MG63 (cell line): ENCODE data around the gene LRRC73. TPM values are rescaled to one million over a fixed set of nuclear protein-coding genes. Genes with fewer than 3 reads are reported as not detected.
"Not testable (repeated sequence)": the region's sequence is repeated elsewhere in the genome, so short reads cannot be mapped to it uniquely, and the experiment has no call there.

Experiments used
- DNase-seq: peaks from one replicate; pipeline ENCODE4 v3.0.0-alpha.2; 2020
- H3K27me3 ChIP-seq: fragments of 250-450 bp; sonication (Bioruptor Pico); 2 replicates; pipeline ENCODE4 v1.5.1; 2020; ENCODE audit warnings: mild to moderate bottlenecking, moderate library complexity
- H3K36me3 ChIP-seq: fragments of 250-450 bp; sonication (Bioruptor Pico); 2 replicates; pipeline ENCODE4 v1.5.1; 2020; ENCODE audit warnings: mild to moderate bottlenecking, moderate library complexity
- H3K4me3 ChIP-seq: fragments of 250-450 bp; sonication (Bioruptor Pico); 2 replicates; pipeline ENCODE4 v1.5.1; 2020; ENCODE audit warnings: mild to moderate bottlenecking, moderate library complexity
- H3K9me3 ChIP-seq: fragments of 250-450 bp; sonication (Bioruptor Pico); 2 replicates; pipeline ENCODE4 v1.5.1; 2020; ENCODE audit warnings: mild to moderate bottlenecking, moderate library complexity
- total RNA-seq: library from RNA; depleted of rRNA; stranded (reverse); fragments of >200 nt; shearing (Covaris generic); gene quantifications from 2 replicates; pipeline ENCODE4 v1.2.3, GENCODE V29; 2014; ENCODE audit warnings: low replicate concordance

Gene LRRC73
- total RNA-seq, 1 experiment from 2014 or later = 0.10 TPM

- not testable (repeated sequence) for H3K4me3 ChIP-seq, H3K9me3 ChIP-seq, H3K36me3 ChIP-seq, H3K27me3 ChIP-seq, DNase-seq
Observed at GRCh38 chr6:43498291-43498690, 11.9 kb downstream of the LRRC73 start.

- Histone ChIP-seq H3K36me3 (no peaks in the 10 kb centered on the region), H3K4me3 (no peak overlapping the region), H3K27me3 (no peaks in the 10 kb centered on the region), H3K9me3 (no peaks in the 10 kb centered on the region)
- no peak for DNase-seq
Observed at GRCh38 chr6:43497689-43498088, 12.5 kb downstream of the LRRC73 start.

- no peak overlapping the region for H3K4me3 ChIP-seq
- DNase-seq = no peak
- no peaks in the 10 kb centered on the region for H3K36me3 ChIP-seq
- H3K9me3 ChIP-seq = no peaks in the 10 kb centered on the region
- H3K27me3 ChIP-seq = no peaks in the 10 kb centered on the region
Observed at GRCh38 chr6:43497129-43497396, 13.1 kb downstream of the LRRC73 start.

- H3K27me3 ChIP-seq = no peaks in the 10 kb centered on the region
- H3K36me3 ChIP-seq = no peaks in the 10 kb centered on the region
- no peak overlapping the region for H3K4me3 ChIP-seq
- no peaks in the 10 kb centered on the region for H3K9me3 ChIP-seq
- no peak for DNase-seq
Observed at GRCh38 chr6:43496370-43497128, 13.6 kb downstream of the LRRC73 start.

- DNase-seq = no peak
- Histone ChIP-seq H3K9me3 (no peaks in the 10 kb centered on the region), H3K36me3 (no peaks in the 10 kb centered on the region), H3K4me3 (no peak overlapping the region), H3K27me3 (no peaks in the 10 kb centered on the region)
Observed at GRCh38 chr6:43495409-43495941, 14.7 kb downstream of the LRRC73 start.

- Histone ChIP-seq H3K9me3 (no peaks in the 10 kb centered on the region), H3K27me3 (no peaks in the 10 kb centered on the region), H3K4me3 (no peak overlapping the region), H3K36me3 (no peaks in the 10 kb centered on the region)
- DNase-seq = no peak
Observed at GRCh38 chr6:43494766-43495165, 15.4 kb downstream of the LRRC73 start.

GRCh38 chr6:43494321-43494720 is 15.8 kb downstream of the LRRC73 start:
- Histone ChIP-seq H3K27me3 (no peaks in the 10 kb centered on the region), H3K9me3 (no peaks in the 10 kb centered on the region), H3K36me3 (no peaks in the 10 kb centered on the region), H3K4me3 (no peak overlapping the region)
- DNase-seq = no peak

GRCh38 chr6:43493833-43494232 is 16.3 kb downstream of the LRRC73 start:
- Histone ChIP-seq H3K27me3 (no peaks in the 10 kb centered on the region), H3K4me3 (no peak overlapping the region), H3K36me3 (no peaks in the 10 kb centered on the region), H3K9me3 (no peaks in the 10 kb centered on the region)
- DNase-seq = no peak

- Histone ChIP-seq H3K27me3 (no peaks in the 10 kb centered on the region), H3K4me3 (no peak overlapping the region), H3K36me3 (no peaks in the 10 kb centered on the region), H3K9me3 (no peaks in the 10 kb centered on the region)
- no peak for DNase-seq
Observed at GRCh38 chr6:43493230-43493629, 16.9 kb downstream of the LRRC73 start.

GRCh38 chr6:43492673-43493072 is 17.5 kb downstream of the LRRC73 start:
- no peaks in the 10 kb centered on the region for H3K27me3 ChIP-seq
- DNase-seq = peak; percentile 31
- H3K36me3 ChIP-seq = no peaks in the 10 kb centered on the region
- H3K4me3 ChIP-seq = no peak overlapping the region; the same call in 1 of the 2 replicates
- no peaks in the 10 kb centered on the region for H3K9me3 ChIP-seq

- Histone ChIP-seq H3K4me3 (no peak overlapping the region; the same call in 1 of the 2 replicates), H3K36me3 (no peaks in the 10 kb centered on the region), H3K27me3 (no peaks in the 10 kb centered on the region), H3K9me3 (no peaks in the 10 kb centered on the region)
- DNase-seq = peak; percentile 90
Observed at GRCh38 chr6:43491750-43492661, 18.1 kb downstream of the LRRC73 start.

GRCh38 chr6:43490523-43490939 is 19.6 kb downstream of the LRRC73 start:
- Histone ChIP-seq H3K27me3 (no peaks in the 10 kb centered on the region), H3K9me3 (no peaks in the 10 kb centered on the region), H3K36me3 (no peaks in the 10 kb centered on the region), H3K4me3 (no peak overlapping the region)
- no peak for DNase-seq

GRCh38 chr6:43489277-43490072 is 20.7 kb downstream of the LRRC73 start:
- no peak for DNase-seq
- H3K4me3 ChIP-seq = no peak overlapping the region
- H3K9me3 ChIP-seq = no peaks in the 10 kb centered on the region
- no peaks in the 10 kb centered on the region for H3K27me3 ChIP-seq
- no peaks in the 10 kb centered on the region for H3K36me3 ChIP-seq

GRCh38 chr6:43488667-43489276 is 21.4 kb downstream of the LRRC73 start:
- H3K27me3 ChIP-seq = no peaks in the 10 kb centered on the region
- DNase-seq = peak; percentile 59
- no peak overlapping the region for H3K4me3 ChIP-seq
- no peaks in the 10 kb centered on the region for H3K36me3 ChIP-seq
- H3K9me3 ChIP-seq = no peaks in the 10 kb centered on the region

- Histone ChIP-seq H3K4me3 (no peak overlapping the region), H3K27me3 (no peaks in the 10 kb centered on the region), H3K9me3 (no peaks in the 10 kb centered on the region), H3K36me3 (no peaks in the 10 kb centered on the region)
- DNase-seq = no peak
Observed at GRCh38 chr6:43481591-43482236, 28.4 kb downstream of the LRRC73 start.

GRCh38 chr6:43481075-43481474 is 29.1 kb downstream of the LRRC73 start:
- Histone ChIP-seq H3K9me3 (no peaks in the 10 kb centered on the region), H3K27me3 (no peaks in the 10 kb centered on the region), H3K36me3 (no peaks in the 10 kb centered on the region), H3K4me3 (no peak overlapping the region)
- DNase-seq = no peak
